H9 (cell line): ENCODE data around the gene RNF39. TPM values are rescaled to one million over a fixed set of nuclear protein-coding genes. Genes with fewer than 3 reads are reported as not detected.

Experiments used
- DNase-seq: peaks from one replicate; pipeline ENCODE4 v3.0.0-alpha.2; 2017
- H2AFZ ChIP-seq: one replicate; pipeline ENCODE4 v1.6.1; 2013; ENCODE audit warnings: mild to moderate bottlenecking, low read length, control low read depth, moderate library complexity
- H2AK5ac ChIP-seq: 2 replicates; pipeline ENCODE4 v1.6.1; 2013; ENCODE audit warnings: low read length, control low read depth, mixed read lengths; ENCODE audit not compliant: insufficient read length
- H2BK120ac ChIP-seq: one replicate; pipeline ENCODE4 v1.6.1; 2013; ENCODE audit warnings: low read depth, mild to moderate bottlenecking, low read length, control low read depth, inconsistent platforms; ENCODE audit not compliant: poor library complexity, severe bottlenecking
- H2BK12ac ChIP-seq: 2 replicates; pipeline ENCODE4 v1.6.1; 2013; ENCODE audit warnings: low read length, control low read depth, mixed read lengths, low read depth; ENCODE audit not compliant: insufficient read length
- H2BK15ac ChIP-seq: 2 replicates; pipeline ENCODE4 v1.6.1; 2013; ENCODE audit warnings: low read depth, low read length, control low read depth
- H2BK20ac ChIP-seq: one replicate; pipeline ENCODE4 v1.6.1; 2013; ENCODE audit warnings: low read depth, mild to moderate bottlenecking, low read length, control low read depth, inconsistent platforms; ENCODE audit not compliant: poor library complexity, severe bottlenecking
- H2BK5ac ChIP-seq: 2 replicates; pipeline ENCODE4 v1.6.1; 2013; ENCODE audit warnings: low read length, control low read depth, mixed read lengths; ENCODE audit not compliant: insufficient read length
- H3K14ac ChIP-seq: 2 replicates; pipeline ENCODE4 v1.6.1; 2013; ENCODE audit warnings: low read length, control low read depth; ENCODE audit not compliant: insufficient read depth
- H3K18ac ChIP-seq: 2 replicates; pipeline ENCODE4 v1.6.1; 2013; ENCODE audit warnings: low read depth, mild to moderate bottlenecking, mixed read lengths, low read length, control low read depth; ENCODE audit not compliant: insufficient read length
- H3K23ac ChIP-seq: 2 replicates; pipeline ENCODE4 v1.6.1; 2013; ENCODE audit warnings: low read length, control low read depth, mixed read lengths, low read depth; ENCODE audit not compliant: insufficient read length
- H3K23me2 ChIP-seq: 2 replicates; pipeline ENCODE4 v1.6.1; 2013; ENCODE audit warnings: low read depth, mild to moderate bottlenecking, mixed read lengths, low read length, control low read depth; ENCODE audit not compliant: insufficient read length, poor library complexity, severe bottlenecking
- H3K27ac ChIP-seq: 2 replicates; pipeline ENCODE4 v1.5.1; 2013; ENCODE audit warnings: low read length, control low read depth, mixed read lengths, low read depth; ENCODE audit not compliant: insufficient read length
- H3K27me3 ChIP-seq: 2 replicates; pipeline ENCODE4 v1.6.1; 2013; ENCODE audit warnings: low read length, control low read depth, inconsistent platforms; ENCODE audit not compliant: insufficient read depth
- H3K4ac ChIP-seq: 2 replicates; pipeline ENCODE4 v1.6.1; 2013; ENCODE audit warnings: low read depth, mild to moderate bottlenecking, control low read depth, inconsistent platforms, low read length, moderate library complexity
- H3K4me1 ChIP-seq: 2 replicates; pipeline ENCODE4 v1.6.1; 2013; ENCODE audit warnings: low read length, control low read depth, inconsistent platforms; ENCODE audit not compliant: insufficient read depth
- H3K4me2 ChIP-seq: 2 replicates; pipeline ENCODE4 v1.6.1; 2013; ENCODE audit warnings: low read length, control low read depth, mixed read lengths; ENCODE audit not compliant: insufficient read length, insufficient read depth
- H3K56ac ChIP-seq: 2 replicates; pipeline ENCODE4 v1.6.1; 2013; ENCODE audit warnings: low read depth, mild to moderate bottlenecking, mixed read lengths, low read length, control low read depth; ENCODE audit not compliant: insufficient read length
- H3K79me1 ChIP-seq: 2 replicates; pipeline ENCODE4 v1.6.1; 2013; ENCODE audit warnings: low read depth, mild to moderate bottlenecking, moderate library complexity, low read length, control low read depth, inconsistent platforms; ENCODE audit not compliant: insufficient read depth, poor library complexity, severe bottlenecking
- H3K79me2 ChIP-seq: 2 replicates; pipeline ENCODE4 v1.6.1; 2013; ENCODE audit warnings: low read length, control low read depth, inconsistent platforms; ENCODE audit not compliant: insufficient read depth
- H3K9ac ChIP-seq: 2 replicates; pipeline ENCODE4 v1.6.1; 2013; ENCODE audit warnings: low read length, control low read depth, mixed read lengths; ENCODE audit not compliant: insufficient read length; ENCODE audit errors: extremely low read depth
- H3K9me3 ChIP-seq: one replicate; pipeline ENCODE4 v1.6.1; 2013; ENCODE audit warnings: low read depth, low read length, inconsistent platforms; ENCODE audit not compliant: control insufficient read depth
- H3T11ph ChIP-seq: one replicate; pipeline ENCODE4 v1.6.1; 2013; ENCODE audit warnings: mild to moderate bottlenecking, low read length, control low read depth, inconsistent platforms
- H4K20me1 ChIP-seq: one replicate; pipeline ENCODE4 v1.6.1; 2013; ENCODE audit not compliant: control insufficient read depth, insufficient read length, insufficient read depth
- H4K5ac ChIP-seq: 2 replicates; pipeline ENCODE4 v1.6.1; 2013; ENCODE audit warnings: low read depth, mild to moderate bottlenecking, mixed read lengths, low read length, control low read depth; ENCODE audit not compliant: insufficient read length
- H4K8ac ChIP-seq: replicated peaks from 2 replicates; pipeline ENCODE4 v1.6.1; 2013; ENCODE audit warnings: low read length, control low read depth, mixed read lengths, low read depth; ENCODE audit not compliant: insufficient read length
- H4K91ac ChIP-seq: 2 replicates; pipeline ENCODE4 v1.6.1; 2013; ENCODE audit warnings: low read depth, mild to moderate bottlenecking, moderate library complexity, mixed read lengths, low read length, control low read depth; ENCODE audit not compliant: insufficient read length
- H3K27ac Mint-ChIP-seq, 3 experiments: 2 replicates in 2 of 3; 3 replicates in 1 of 3; pipeline ENCODE4 v1.8.0; 2020 to 2021; ENCODE audit warnings: mixed read lengths in 3 of 3, mild to moderate bottlenecking in 1 of 3, moderate library complexity in 1 of 3
- H3K27me3 Mint-ChIP-seq: 2 replicates; pipeline ENCODE4 v1.8.0; 2021; ENCODE audit warnings: low read depth, mild to moderate bottlenecking, moderate library complexity, mixed read lengths
- H3K36me3 Mint-ChIP-seq, 3 experiments: 2 replicates in 2 of 3; 3 replicates in 1 of 3; pipeline ENCODE4 v1.8.0; 2020 to 2021; ENCODE audit warnings: low read depth in 3 of 3, mixed read lengths in 3 of 3; ENCODE audit not compliant: insufficient read depth in 1 of 3
- H3K4me1 Mint-ChIP-seq, 2 experiments: 2 replicates each; pipeline ENCODE4 v1.8.0; 2020; ENCODE audit warnings: mixed read lengths in 2 of 2
- H3K4me3 Mint-ChIP-seq, 2 experiments: 2 replicates in 1 of 2; 3 replicates in 1 of 2; pipeline ENCODE4 v1.8.0; 2020 to 2021; ENCODE audit warnings: mild to moderate bottlenecking in 2 of 2, mixed read lengths in 2 of 2, moderate library complexity in 1 of 2
- H3K9me3 Mint-ChIP-seq, 2 experiments: 2 replicates in 1 of 2; 3 replicates in 1 of 2; pipeline ENCODE4 v1.8.0; 2020; ENCODE audit warnings: mild to moderate bottlenecking in 2 of 2, mixed read lengths in 2 of 2, moderate library complexity in 1 of 2
- WGBS: extraction: QIAGEN DNeasy Blood & Tissue Kit; methylation state at CpG from one replicate; pipeline ENCODE4 v1.1.7; 2013; ENCODE audit warnings: missing lambda C conversion rate, low lambda C conversion rate, mixed read lengths; ENCODE audit not compliant: insufficient read length; ENCODE audit errors: extremely low coverage; 5-methylcytosine and 5-hydroxymethylcytosine counted together
- total RNA-seq: library from RNA; stranded (reverse); gene quantifications from 2 replicates; pipeline ENCODE4 v1.2.1, GENCODE V29; 2021
- TF ChIP-seq, protein P1 (sequence below): fragments of 200-600 bp; sonication (generic); conservative IDR thresholded peaks from 3 replicates; pipeline ENCODE4 v1.8.0; 2021; ENCODE audit warnings: antibody characterized with exemption, mild to moderate bottlenecking

The RNF39 gene
- total RNA-seq, 1 experiment from 2014 or later, result 0.26 TPM

DNA sequence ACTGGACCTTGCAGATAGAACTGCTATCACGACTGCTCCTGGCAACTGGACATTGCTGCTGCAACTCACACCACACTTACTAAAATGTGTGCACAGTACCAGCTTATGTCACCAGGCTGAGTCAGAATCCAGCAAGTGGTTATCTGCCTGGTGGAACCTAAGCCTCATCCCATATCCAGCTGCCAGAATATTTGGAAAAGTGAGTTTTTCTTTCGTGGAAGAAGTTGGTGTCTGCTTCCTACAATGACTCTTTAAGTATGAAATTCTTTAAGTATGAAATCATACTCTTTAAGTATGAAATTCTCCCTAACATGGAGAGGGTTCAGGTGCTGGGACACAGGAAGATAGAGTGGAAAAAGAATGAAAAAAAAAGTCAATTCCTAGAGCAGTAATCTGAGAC lies 30.9 kb downstream of the RNF39 start:
- H2BK5ac ChIP-seq, result no peak overlapping the region
- no peak overlapping the region for H2AK5ac ChIP-seq
- no peak overlapping the region for H3K18ac ChIP-seq
- H2BK12ac ChIP-seq, result no peak overlapping the region
- no peak overlapping the region for H2BK120ac ChIP-seq
- no peak for DNase-seq
- no peak overlapping the region for H4K8ac ChIP-seq
- no peak overlapping the region for H3K27ac ChIP-seq
- no peak overlapping the region for H3K9ac ChIP-seq
- H3T11ph ChIP-seq, result no peak overlapping the region
- no peak overlapping the region for H3K23ac ChIP-seq
- no peaks in the 10 kb centered on the region for H3K27me3 ChIP-seq
- Mint-ChIP-seq H3K9me3 (no peaks in the 10 kb centered on the region), H3K27ac (no peak overlapping the region), H3K4me3 (no peak overlapping the region), H3K36me3 (no peaks in the 10 kb centered on the region), H3K27me3 (peaks cover 2% of the 10 kb centered on the region; the same call in 1 of the 2 replicates), H3K4me1 (no peaks in the 10 kb centered on the region)
- no CpG with 5 or more reads among the region's 2 CpGs for WGBS
- H3K9me3 ChIP-seq, result no peaks in the 10 kb centered on the region
- H3K4me2 ChIP-seq, result no peak overlapping the region
- no peak overlapping the region for H2BK20ac ChIP-seq
- H3K79me1 ChIP-seq, result no peaks in the 10 kb centered on the region
- no peaks in the 10 kb centered on the region for H4K20me1 ChIP-seq
- H3K56ac ChIP-seq, result no peak overlapping the region
- TF ChIP-seq, protein P1, sequence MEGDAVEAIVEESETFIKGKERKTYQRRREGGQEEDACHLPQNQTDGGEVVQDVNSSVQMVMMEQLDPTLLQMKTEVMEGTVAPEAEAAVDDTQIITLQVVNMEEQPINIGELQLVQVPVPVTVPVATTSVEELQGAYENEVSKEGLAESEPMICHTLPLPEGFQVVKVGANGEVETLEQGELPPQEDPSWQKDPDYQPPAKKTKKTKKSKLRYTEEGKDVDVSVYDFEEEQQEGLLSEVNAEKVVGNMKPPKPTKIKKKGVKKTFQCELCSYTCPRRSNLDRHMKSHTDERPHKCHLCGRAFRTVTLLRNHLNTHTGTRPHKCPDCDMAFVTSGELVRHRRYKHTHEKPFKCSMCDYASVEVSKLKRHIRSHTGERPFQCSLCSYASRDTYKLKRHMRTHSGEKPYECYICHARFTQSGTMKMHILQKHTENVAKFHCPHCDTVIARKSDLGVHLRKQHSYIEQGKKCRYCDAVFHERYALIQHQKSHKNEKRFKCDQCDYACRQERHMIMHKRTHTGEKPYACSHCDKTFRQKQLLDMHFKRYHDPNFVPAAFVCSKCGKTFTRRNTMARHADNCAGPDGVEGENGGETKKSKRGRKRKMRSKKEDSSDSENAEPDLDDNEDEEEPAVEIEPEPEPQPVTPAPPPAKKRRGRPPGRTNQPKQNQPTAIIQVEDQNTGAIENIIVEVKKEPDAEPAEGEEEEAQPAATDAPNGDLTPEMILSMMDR, result no peak
- H3K4me1 ChIP-seq, result no peaks in the 10 kb centered on the region
- no peak overlapping the region for H4K5ac ChIP-seq
- H2AFZ ChIP-seq, result no peak overlapping the region
- no peaks in the 10 kb centered on the region for H3K23me2 ChIP-seq
- H4K91ac ChIP-seq, result no peak overlapping the region
- H3K14ac ChIP-seq, result no peak overlapping the region
- no peak overlapping the region for H2BK15ac ChIP-seq
- H3K4ac ChIP-seq, result no peak overlapping the region
- no peaks in the 10 kb centered on the region for H3K79me2 ChIP-seq
